Astrocyte (in vitro differentiated cells and primary cell): Measurements from ENCODE around the gene GPR37L1.

Experiments used
- CTCF ChIP-seq: IDR thresholded peaks from 2 replicates; pipeline ENCODE4 v1.5.1; 2011; ENCODE audit warnings: low read depth, mild to moderate bottlenecking, inconsistent platforms, low read length, moderate library complexity; ENCODE audit not compliant: insufficient read depth
- EZH2 ChIP-seq: IDR thresholded peaks from 2 replicates; pipeline ENCODE4 v1.6.1; 2012; ENCODE audit warnings: mild to moderate bottlenecking, low read length, inconsistent platforms; ENCODE audit not compliant: insufficient read depth

- no peak for TF ChIP-seq CTCF
- no peak for TF ChIP-seq EZH2
These were observed 47.7 kb upstream of the GPR37L1 start for GRCh38 chr1:202074985-202075384.
